Stimulated activated CD8-positive, alpha-beta memory T cell treated with anti-CD3 and anti-CD28 coated beads, Interleukin-7, amount 100 ng/mL, for 48 hours (primary cell): Measurements from ENCODE around the gene STIL.
"Not testable (repeated sequence)": the region's sequence is repeated elsewhere in the genome, so short reads cannot be mapped to it uniquely, and the experiment has no call there.

Experiments
- DNase-seq, 2 donors: peaks; one replicate each; pipeline ENCODE4 v3.0.0-alpha.2; 2020; ENCODE audit warnings: low read depth in 1 of 2; ENCODE audit errors: extremely low read depth in 1 of 2

The STIL gene

GRCh38 chr1:47323599-47324031, 9.7 kb upstream of the STIL start:
- DNase-seq: no peak

- DNase-seq: not testable (repeated sequence)
These were observed 6.0 kb upstream of the STIL start for GRCh38 chr1:47319968-47320367.

DNA sequence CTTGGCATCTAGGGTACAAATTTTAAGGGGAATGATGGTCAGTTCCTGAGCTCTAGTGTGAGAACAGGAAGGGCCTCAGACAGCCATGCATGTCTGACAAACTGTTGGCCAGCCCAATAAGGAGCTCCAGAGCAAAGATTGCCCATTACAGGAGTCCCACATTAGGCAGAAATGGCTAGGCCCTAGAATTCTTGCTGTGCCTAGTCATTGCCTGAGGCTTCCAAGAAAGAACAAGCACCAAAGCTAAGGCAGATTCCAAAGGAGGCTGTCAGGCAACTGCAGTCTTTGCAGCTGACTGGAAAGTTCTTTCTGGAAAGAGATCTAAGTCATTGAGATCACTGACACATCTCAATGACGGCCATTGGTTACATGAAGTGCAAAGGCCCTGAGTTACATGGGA, 3.9 kb upstream of the STIL start:
- no peak for DNase-seq

DNA sequence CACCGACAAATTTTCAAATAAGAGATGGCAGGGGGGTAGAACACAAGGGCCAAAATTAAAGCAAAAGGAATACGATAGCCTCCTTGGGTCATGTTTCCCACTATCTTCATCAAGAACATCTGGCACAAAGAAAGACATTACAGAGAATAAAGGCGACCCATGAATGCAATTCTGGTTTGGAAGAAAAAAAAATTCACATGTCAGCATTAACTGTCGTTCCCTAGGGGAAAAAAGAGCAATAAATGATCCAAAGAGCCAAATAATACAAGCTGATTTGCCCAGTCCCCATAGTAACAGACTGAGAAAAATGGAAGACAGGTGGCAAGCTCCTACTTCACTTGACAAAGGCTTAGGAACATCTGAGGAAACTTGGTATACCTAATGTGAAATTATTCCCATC, 4.5 kb downstream of the STIL start:
- DNase-seq: no peak

DNA sequence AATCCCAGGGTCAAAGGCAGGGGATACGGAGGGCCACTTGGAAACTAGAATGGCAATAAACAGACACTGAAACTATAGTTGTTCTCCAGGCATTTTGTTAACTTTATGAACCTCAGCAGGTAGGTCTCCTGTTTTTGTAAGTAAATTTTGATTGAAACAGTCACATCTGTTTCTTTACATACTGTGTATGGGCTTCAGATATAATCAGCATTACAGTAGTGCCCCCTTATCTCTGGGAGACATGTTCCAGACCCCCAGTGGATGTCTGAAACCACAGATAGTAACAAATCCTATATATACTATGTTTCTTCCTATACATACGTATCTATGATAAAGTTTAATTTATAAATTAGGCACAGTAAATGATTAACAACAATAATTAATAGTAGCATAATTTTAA, 11.5 kb downstream of the STIL start:
- DNase-seq: no peak

DNA sequence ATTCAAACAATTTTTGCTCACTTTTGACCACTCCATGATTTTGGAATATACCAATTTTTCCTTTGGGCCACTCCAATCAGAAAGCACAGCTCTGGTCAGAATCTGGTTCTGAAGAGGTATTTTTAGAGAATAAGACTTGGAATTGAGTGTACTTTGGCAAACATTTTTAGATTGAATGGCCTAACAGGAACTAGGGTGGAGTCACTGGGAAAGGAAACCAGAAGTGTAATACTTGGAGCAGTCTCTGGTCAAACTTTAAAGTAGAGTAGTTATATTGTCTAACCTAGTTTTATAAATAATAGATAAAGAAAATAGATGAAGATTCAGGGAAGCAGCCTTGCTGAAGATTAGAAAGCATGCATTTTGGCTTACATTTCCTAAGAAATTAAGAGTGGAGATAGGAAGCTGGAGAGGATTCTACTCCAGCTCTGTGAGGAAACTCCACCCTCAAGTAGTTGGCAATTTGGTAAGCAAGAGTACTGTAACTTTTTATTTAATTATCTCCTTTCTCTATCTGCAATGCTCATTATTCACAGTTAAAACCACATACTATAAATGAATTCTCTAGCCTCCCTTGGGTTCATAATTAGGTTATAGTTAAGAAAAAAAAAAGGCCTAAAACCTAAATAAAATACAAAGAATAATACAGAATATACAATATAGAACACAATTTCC, 15.8 kb downstream of the STIL start:
- no peak for DNase-seq

GRCh38 chr1:47295579-47295978, 18.4 kb downstream of the STIL start:
- DNase-seq: no peak

DNA sequence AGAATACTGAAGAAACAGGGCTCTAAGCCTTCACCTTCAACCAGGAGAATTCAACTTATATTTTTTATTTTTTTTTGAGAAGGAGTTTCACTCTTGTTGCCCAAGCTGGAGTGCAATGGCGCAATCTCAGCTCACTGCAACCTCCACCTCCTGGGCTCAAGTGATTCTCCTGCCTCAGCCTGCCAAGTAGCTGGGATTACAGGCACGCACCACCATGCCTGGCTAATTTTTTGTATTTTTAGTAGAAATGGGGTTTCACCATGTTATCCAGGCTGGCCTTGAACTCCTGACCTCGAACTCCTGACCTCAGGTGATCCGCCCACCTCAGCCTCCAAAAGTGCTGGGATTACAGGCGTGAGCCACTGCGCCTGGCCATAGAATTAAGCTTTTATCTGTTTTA, 19.1 kb downstream of the STIL start:
- DNase-seq: not testable (repeated sequence)

GRCh38 chr1:47288116-47288515, 25.8 kb downstream of the STIL start:
- not testable (repeated sequence) for DNase-seq

- no peak for DNase-seq
These were observed 33.8 kb downstream of the STIL start for GRCh38 chr1:47280142-47280541.

- no peak for DNase-seq
These were observed 37.1 kb downstream of the STIL start for GRCh38 chr1:47276850-47277249.

DNA sequence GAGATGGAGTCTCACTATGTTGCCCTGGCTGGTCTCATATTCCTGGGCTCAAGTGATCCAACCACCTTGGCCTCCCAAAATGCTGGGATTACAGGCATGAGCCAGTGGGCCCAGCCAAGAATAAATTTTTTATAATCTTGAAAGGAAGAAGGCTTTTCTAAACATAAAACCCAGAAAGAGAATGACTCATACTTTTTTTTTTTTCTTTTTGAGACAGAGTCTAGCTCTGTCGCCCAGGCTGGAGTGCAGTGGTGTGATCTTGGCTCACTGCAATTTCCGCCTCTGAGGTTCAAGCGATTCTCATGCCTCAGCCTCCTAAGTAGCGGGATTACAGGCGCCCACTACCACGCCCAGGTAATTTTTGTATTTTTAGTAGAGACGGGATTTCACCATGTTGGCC, 38.1 kb downstream of the STIL start:
- not testable (repeated sequence) for DNase-seq

DNA sequence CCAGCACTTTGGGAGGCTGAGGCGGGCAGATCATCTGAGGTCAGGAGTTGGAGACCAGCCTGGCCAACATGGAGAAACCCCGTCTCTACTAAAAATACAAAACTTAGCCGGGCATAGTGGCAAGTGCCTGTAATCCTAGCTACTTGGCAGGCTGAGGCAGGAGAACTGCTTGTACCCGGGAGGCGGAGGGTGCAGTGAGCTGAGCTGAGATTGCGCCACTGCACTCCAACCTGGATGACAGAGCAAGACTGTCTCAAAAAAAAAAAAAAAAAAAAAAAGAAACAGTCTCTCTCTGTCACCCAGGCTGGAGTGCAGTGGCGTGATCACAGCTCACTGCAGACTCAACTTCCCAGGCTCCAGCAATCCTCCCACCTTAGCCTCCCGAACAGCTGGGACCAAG, 48.4 kb downstream of the STIL start:
- not testable (repeated sequence) for DNase-seq

DNA sequence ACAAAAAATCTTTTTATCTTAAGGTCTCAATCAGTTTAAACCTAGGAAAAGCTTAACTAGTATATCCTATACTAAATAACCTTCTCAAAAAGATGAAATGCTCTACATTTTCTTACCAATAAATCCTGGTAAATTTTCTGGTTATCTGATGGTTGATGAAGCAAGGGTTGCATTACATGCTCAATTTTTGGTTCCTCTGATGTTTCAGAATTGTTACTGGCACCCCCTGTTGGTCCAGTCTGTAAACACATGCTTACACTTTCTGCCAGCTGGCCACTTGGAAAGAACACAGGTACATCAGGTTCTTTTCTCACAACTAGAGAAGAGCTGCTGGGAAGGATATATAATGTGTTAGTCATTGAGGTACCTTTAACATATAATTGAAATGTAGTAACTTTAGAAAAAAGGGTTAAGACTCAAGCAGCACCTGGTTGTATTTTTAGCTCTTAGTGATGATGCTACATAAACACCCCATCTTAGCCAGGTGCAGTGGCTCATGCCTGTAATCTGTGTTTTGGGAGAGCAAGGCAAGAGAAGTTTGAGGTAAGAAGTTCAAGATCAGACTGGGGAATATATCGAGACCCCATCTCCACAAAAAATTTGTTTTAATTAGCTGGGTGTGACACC, 51.0 kb downstream of the STIL start:
- peak in 1 of 2 donors; percentile 14 for DNase-seq

DNA sequence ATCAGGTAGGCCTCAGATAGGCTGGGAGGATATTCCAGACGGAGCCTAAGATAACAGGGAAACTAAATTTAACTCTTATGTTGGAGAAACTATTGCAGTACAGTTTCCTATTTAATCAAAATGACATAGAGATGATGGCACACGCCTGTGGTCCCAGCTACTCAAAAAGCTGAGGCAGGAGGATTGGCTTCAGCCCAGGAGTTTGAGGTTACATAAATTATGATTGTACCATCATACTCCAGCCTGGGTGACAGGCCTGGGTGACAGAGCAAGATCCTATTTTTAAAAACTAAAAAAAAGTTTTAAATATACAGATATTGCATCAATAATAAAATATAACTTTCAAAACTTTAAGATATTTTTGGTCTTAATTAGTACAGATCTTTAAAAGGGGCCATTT, 56.7 kb downstream of the STIL start:
- DNase-seq: no peak

DNA sequence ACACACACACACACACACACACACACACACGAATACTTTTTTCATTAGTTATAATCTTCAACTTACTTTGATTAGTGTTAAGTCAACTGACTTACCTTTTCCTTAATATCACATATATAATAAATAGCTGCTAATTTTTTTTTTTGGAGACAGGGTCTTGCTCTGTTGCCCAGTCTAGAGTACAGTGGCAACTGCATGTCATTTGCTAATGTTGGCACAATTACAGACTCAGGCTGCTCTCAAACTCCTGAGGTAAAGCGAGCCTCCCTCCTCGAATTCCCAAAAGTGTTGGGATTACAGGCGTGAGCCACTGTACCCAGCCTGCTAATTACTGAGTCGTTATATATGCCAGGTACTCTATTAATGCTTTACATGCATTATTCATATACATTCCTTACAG, 61.2 kb downstream of the STIL start:
- no peak for DNase-seq

DNA sequence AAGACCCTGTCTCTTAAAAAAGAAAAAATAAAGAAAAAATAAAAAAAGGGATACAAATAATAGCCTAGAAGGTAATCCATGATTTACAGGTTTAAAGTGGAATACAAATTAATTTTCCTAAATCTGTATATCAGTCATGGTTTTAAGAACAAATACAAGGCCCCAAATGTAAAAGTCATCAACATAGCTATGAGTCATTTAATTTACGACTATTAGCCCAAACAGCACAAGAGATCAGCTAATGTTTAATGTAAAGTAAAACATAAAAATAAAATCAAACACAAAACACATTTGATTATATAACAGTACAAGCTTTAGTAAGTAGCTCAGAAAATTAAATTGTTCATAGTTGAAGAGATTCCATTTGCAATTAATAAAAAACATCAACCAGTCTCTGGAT, 61.6 kb downstream of the STIL start:
- DNase-seq: no peak

GRCh38 chr1:47249755-47250154, 64.2 kb downstream of the STIL start:
- no peak for DNase-seq

- no peak for DNase-seq
These were observed 69.5 kb downstream of the STIL start for GRCh38 chr1:47244339-47244862.

DNA sequence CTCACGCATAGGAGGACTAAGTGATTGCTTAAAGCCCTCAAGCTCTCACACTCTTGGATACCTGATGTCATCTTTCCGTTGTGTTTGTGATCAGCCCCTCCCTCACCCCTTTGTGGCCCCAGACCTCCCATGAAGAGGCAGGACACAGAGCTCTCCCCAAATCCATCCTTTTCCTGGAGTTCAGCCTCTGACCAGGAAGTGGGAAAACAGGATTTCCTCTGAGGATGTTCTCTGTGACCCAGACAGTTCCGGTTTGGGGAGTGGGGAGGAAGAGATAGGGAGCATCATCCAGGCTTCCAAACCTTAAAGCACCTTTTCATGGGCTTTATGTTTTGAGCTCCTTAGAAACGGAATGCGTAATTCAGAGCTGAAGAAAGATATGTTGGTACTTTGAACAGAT, 70.0 kb downstream of the STIL start:
- DNase-seq: no peak

GRCh38 chr1:47241114-47242113, 72.5 kb downstream of the STIL start:
- DNase-seq: no peak
